Measurements from ENCODE around the gene ZNF418.
"Not testable (repeated sequence)": the region's sequence is repeated elsewhere in the genome, so short reads cannot be mapped to it uniquely, and the experiment has no call there.

Gene ZNF418

GRCh38 chr19:57888560-57889231 is 46.5 kb downstream of the ZNF418 start, which contains the start of gene ZNF814:
ZNF814 (minus strand) TSS chr19:57889037; CDS start chr19:57888802, 235 bp downstream.
- peak; percentile 23 for DNase-seq

GRCh38 chr19:57888107-57888559 is 47.1 kb downstream of the ZNF418 start:
- DNase-seq: no peak

GRCh38 chr19:57887195-57887941 is 47.8 kb downstream of the ZNF418 start:
- DNase-seq: no peak

- no peak for DNase-seq
These were observed 49.2 kb downstream of the ZNF418 start for GRCh38 chr19:57886046-57886445.

GRCh38 chr19:57873883-57874799 is 61.1 kb downstream of the ZNF418 start:
- DNase-seq: not testable (repeated sequence)

GRCh38 chr19:57872450-57872849 is 62.8 kb downstream of the ZNF418 start:
- no peak for DNase-seq
